ENCODE results near the gene TMSB4X.
"Not testable (repeated sequence)": the region's sequence is repeated elsewhere in the genome, so short reads cannot be mapped to it uniquely, and the experiment has no call there.

Gene TMSB4X

GRCh38 chrX:12977761-12978204, 2.9 kb downstream of the TMSB4X start:
- no peak for DNase-seq (ENCODE audit: low read depth, low spot score)
- peak overlapping the region; percentile 91 for H3K4me3 ChIP-seq (ENCODE audit: low read depth, low read length)
- in situ Hi-C loops (cut with HindIII; ENCODE audit: low sequenced_read_pairs) = no loop called here
- TF ChIP-seq, protein P1, sequence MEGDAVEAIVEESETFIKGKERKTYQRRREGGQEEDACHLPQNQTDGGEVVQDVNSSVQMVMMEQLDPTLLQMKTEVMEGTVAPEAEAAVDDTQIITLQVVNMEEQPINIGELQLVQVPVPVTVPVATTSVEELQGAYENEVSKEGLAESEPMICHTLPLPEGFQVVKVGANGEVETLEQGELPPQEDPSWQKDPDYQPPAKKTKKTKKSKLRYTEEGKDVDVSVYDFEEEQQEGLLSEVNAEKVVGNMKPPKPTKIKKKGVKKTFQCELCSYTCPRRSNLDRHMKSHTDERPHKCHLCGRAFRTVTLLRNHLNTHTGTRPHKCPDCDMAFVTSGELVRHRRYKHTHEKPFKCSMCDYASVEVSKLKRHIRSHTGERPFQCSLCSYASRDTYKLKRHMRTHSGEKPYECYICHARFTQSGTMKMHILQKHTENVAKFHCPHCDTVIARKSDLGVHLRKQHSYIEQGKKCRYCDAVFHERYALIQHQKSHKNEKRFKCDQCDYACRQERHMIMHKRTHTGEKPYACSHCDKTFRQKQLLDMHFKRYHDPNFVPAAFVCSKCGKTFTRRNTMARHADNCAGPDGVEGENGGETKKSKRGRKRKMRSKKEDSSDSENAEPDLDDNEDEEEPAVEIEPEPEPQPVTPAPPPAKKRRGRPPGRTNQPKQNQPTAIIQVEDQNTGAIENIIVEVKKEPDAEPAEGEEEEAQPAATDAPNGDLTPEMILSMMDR (IDR thresholded peaks at IDR 0.05; ENCODE audit: low read depth, low read length) = no peak

DNA sequence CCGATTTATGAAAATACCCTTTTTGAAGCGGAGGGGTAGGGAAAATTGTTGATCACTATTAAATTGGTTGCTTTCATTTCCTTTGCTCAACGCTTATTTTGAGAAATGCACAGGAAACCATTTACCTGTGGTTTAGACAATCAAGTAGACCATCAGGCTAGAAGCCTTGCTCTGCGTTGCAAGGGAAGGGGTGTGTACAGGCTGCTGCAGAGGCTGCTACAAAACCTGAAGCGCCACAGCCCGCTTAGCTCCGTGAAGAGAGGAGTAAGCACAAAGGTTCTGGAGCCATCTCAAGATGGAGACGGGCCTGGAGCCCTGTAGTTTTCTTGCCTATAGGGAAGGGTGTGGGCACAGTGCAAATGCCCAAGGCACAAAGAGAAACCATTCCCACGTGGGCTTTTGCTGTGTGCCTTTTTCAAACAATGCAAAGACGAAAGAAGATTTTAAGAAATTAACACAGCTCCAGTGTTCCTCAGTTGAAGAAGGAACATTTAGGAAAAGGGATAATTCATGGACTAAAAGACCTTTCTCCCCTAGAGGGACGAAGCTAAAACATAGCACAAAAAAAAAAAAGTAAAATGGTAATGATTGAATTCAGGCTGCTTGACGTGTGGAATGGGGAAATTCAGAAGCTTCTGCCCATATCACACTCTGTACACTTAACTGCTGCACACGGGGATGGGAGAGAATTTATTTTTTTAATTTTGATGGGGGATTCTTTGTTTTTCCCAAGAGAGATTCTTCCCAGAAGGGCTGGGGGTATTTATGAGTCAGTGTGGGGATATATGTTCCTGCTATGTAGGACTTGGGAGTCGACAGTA, 3.5 kb downstream of the TMSB4X start:
- in situ Hi-C loops (cut with HindIII; ENCODE audit: low sequenced_read_pairs) = no loop called here
- peak overlapping the region; percentile 91 for H3K4me3 ChIP-seq (ENCODE audit: low read depth, low read length)
- peak; percentile 82 for DNase-seq (ENCODE audit: low read depth, low spot score)
- TF ChIP-seq, protein P1 (IDR thresholded peaks at IDR 0.05; ENCODE audit: low read depth, low read length) = no peak

- no peak overlapping the region for H3K4me3 ChIP-seq (ENCODE audit: low read depth, low read length)
- in situ Hi-C loops (cut with HindIII; ENCODE audit: low sequenced_read_pairs) = no loop called here
- DNase-seq (ENCODE audit: low read depth, low spot score) = no peak
- TF ChIP-seq, protein P1 (IDR thresholded peaks at IDR 0.05; ENCODE audit: low read depth, low read length) = no peak
Observed at GRCh38 chrX:12979026-12979607, 4.2 kb downstream of the TMSB4X start.

DNA sequence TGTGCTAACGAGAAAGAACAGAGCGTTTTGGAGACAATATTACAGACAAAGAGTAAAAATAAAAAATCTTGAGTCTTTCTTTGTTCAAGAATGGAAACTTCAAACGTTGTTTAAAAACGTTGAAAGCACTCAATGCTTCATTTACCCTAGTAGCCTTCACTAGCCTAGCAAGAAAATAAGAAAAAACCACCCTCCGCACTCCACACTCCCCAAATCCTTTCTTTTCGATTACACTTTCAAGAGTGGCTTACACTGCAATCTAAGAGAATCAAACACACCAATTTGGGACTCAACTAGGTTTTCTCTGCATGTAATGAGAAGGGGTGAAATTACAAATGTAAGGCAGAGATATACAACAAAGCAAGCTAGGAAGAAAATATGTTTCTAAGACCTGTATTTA, 4.7 kb downstream of the TMSB4X start:
- TF ChIP-seq, protein P1 (IDR thresholded peaks at IDR 0.05; ENCODE audit: low read depth, low read length) = no peak
- in situ Hi-C loops (cut with HindIII; ENCODE audit: low sequenced_read_pairs) = no loop called here
- DNase-seq (ENCODE audit: low read depth, low spot score) = peak; percentile 34
- no peak overlapping the region for H3K4me3 ChIP-seq (ENCODE audit: low read depth, low read length)

DNA sequence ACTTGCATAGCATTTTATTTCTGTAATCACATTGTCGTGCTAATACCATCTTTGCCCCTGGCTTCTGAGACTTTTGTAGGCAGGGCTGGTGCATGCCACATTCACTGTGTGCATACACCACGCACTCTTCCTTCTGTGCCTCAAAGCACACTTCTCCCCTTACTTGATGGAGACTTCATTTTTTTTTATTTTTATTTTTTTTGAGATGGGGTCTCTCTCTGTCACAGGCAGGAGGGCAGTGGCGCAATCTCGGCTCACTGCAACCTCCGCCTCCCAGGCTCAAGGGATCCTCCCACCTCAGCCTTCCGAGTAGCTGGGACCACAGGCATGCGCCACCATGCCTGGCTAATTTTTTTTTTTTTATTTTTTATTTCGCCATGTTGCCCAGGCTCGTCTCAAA, 5.1 kb downstream of the TMSB4X start:
- H3K4me3 ChIP-seq (ENCODE audit: low read depth, low read length); in situ Hi-C loops (cut with HindIII; ENCODE audit: low sequenced_read_pairs); DNase-seq (ENCODE audit: low read depth, low spot score): not testable (repeated sequence)

DNA sequence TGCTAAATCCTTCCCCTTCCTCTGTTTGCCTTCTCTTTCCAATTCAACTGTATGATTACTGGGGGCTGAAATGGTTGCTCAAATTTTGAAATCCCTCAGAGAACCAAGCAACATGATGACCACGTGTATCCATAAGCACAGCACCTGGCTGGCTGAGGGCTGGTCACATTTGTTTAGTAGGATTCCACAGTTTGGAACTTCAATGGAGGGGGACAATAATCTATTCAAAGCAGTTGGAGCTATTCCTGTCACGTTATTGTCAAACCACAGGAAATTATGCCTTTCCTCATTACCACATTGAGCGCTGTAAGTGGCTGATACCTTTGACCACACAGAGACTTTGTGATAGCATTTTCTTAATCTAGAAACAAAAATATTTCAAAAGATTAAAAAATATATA, 7.0 kb downstream of the TMSB4X start:
- no peak overlapping the region for H3K4me3 ChIP-seq (ENCODE audit: low read depth, low read length)
- TF ChIP-seq, protein P1 (IDR thresholded peaks at IDR 0.05; ENCODE audit: low read depth, low read length) = no peak
- no peak for DNase-seq (ENCODE audit: low read depth, low spot score)
- in situ Hi-C loops (cut with HindIII; ENCODE audit: low sequenced_read_pairs) = no loop called here
